Prostate gland (tissue), 2 donors: Measurements from ENCODE around the gene RBM47.

Experiments used
- CTCF ChIP-seq, 4 experiments: fragments of 200-600 bp in 2 of 4; fragments of 450-650 bp in 2 of 4; sonication (generic) in 2 of 4; IDR thresholded peaks; 1 replicate in 3 of 4; 2 replicates in 1 of 4; pipeline ENCODE4 v1.5.1; 2016 to 2019; ENCODE audit warnings: antibody characterized with exemption in 4 of 4, mild to moderate bottlenecking in 2 of 4, moderate library complexity in 2 of 4
- POLR2A ChIP-seq: fragments of 450-650 bp; IDR thresholded peaks from one replicate; pipeline ENCODE4 v1.6.1; 2016; ENCODE audit warnings: antibody characterized with exemption, mild to moderate bottlenecking
- POLR2AphosphoS5 ChIP-seq: sonication (generic); formaldehyde crosslinking; IDR thresholded peaks from one replicate; pipeline ENCODE4 v1.6.1; 2017; ENCODE audit warnings: antibody characterized with exemption

DNA sequence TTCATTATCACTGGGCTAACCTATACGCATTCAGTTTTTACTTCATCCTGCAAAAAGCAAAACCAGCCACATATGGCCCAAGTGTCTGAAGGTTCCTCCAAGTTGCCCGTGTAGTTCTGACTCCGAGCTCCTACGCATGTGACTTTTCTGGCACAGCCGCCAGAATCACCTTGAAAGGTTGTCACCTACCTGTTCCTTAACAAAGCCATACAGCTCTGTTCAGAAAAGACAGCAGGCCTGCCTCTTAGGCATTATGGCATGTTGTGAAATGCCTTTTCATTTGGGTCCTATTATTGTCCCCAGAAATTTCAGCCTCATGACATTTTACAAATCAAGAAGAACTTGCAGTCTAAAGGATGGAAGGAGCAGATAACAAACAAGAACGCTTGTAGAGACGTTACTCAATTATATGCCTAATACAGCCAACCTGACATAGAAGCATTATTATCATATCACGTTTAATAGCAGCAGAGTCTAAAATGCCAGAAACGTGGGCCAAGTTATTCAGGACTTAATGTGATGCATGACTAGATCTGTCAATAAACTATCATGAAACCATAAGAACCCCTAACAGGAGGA is 118.5 kb downstream of the RBM47 start:
- TF ChIP-seq CTCF (IDR thresholded peaks at IDR 0.05) (no peak), POLR2A (no peak), POLR2AphosphoS5 (peak; percentile 37)
